A549 (cell line): ENCODE data around the gene MCM8. TPM values are rescaled to one million over a fixed set of nuclear protein-coding genes. Genes with fewer than 3 reads are reported as not detected.

ENCODE experiments used
- ATAC-seq, 2 experiments: fragments of 200-7000 bp in 1 of 2; fragments of >200 bp in 1 of 2; cut with Nextera tagmentation in 1 of 2; cut with Tn5 transposase in 1 of 2; 3 replicates each; pipeline versions ENCODE4 v1.8.0 to v1.9.1; 2018 to 2020; ENCODE audit warnings: mild to moderate bottlenecking in 1 of 2, moderate library complexity in 1 of 2
- CTCF ChIA-PET: fragments of 300-600 bp; sonication (Branson Sonifier 250); formaldehyde crosslinking; extraction: SDS; loops from one replicate; lab custom pipeline; 2021; ENCODE audit warnings: antibody characterized with exemption, inconsistent platforms; lab: Yijun Ruan, JAX
- POLR2A ChIA-PET: fragments of 350-600 bp; formaldehyde crosslinking; extraction: SDS; loops from one replicate; lab custom pipeline; 2021; ENCODE audit warnings: antibody characterized with exemption, inconsistent platforms; lab: Yijun Ruan, JAX
- DNase-seq, 2 experiments: peaks; one replicate each; pipeline versions ENCODE4 v3.0.0 to v3.0.0-alpha.2; 2011 to 2016; ENCODE audit warnings: low read depth in 1 of 2, low spot score in 1 of 2
- FAIRE-seq: peaks from 2 replicates; lab custom pipeline; 2011; peaks lifted over from hg19 to GRCh38; lab: Jason Lieb, UNC
- H3K27ac ChIP-seq, 2 experiments: fragments of >200 bp; sonication (Bioruptor Twin); formaldehyde crosslinking; 3 replicates each; pipeline ENCODE4 v1.5.1; 2016 to 2017
- H3K4me1 ChIP-seq: fragments of >200 bp; sonication (Bioruptor Twin); formaldehyde crosslinking; 3 replicates; pipeline ENCODE4 v1.6.1; 2016
- H3K4me2 ChIP-seq: fragments of >200 bp; sonication (Bioruptor Twin); formaldehyde crosslinking; 3 replicates; pipeline ENCODE4 v1.6.1; 2016
- H3K4me3 ChIP-seq: fragments of >200 bp; sonication (Bioruptor Twin); formaldehyde crosslinking; 3 replicates; pipeline ENCODE4 v1.5.1; 2016
- H3K9me3 ChIP-seq: fragments of >200 bp; sonication (Bioruptor Twin); formaldehyde crosslinking; 3 replicates; pipeline ENCODE4 v1.6.1; 2016
- FOSB ChIP-seq: fragments of 250-450 bp; sonication (Bioruptor Pico); IDR thresholded peaks from 2 replicates; pipeline ENCODE4 v1.5.0; 2020; ENCODE audit warnings: mild to moderate bottlenecking, moderate library complexity
- FOSL2 ChIP-seq, 2 experiments: fragments of 450-650 bp in 1 of 2; fragments of >200 bp in 1 of 2; sonication (Bioruptor Twin) in 1 of 2; formaldehyde crosslinking; IDR thresholded peaks; 2 replicates each; pipeline versions ENCODE4 v1.5.0 to v1.6.1; 2016 to 2020; ENCODE audit warnings: mild to moderate bottlenecking in 1 of 2, moderate library complexity in 1 of 2
- HDAC2 ChIP-seq: fragments of 200-600 bp; sonication (generic); IDR thresholded peaks from 2 replicates; pipeline ENCODE4 v1.6.1; 2016
- HEYL ChIP-seq: fragments of 250-450 bp; sonication (Bioruptor Pico); IDR thresholded peaks from 2 replicates; pipeline ENCODE4 v1.8.0; 2021; ENCODE audit warnings: mild to moderate bottlenecking, moderate library complexity
- HOXB5 ChIP-seq: fragments of 250-450 bp; sonication (Bioruptor Pico); IDR thresholded peaks from 2 replicates; pipeline ENCODE4 v1.5.0; 2020; ENCODE audit warnings: mild to moderate bottlenecking, moderate library complexity
- JUN ChIP-seq, 2 experiments: fragments of >200 bp; sonication (Bioruptor Twin); formaldehyde crosslinking; IDR thresholded peaks; 2 replicates in 1 of 2; 3 replicates in 1 of 2; pipeline ENCODE4 v1.6.1; 2016 to 2017
- KDM1A ChIP-seq: fragments of 200-600 bp; sonication (generic); IDR thresholded peaks from 2 replicates; pipeline ENCODE4 v1.6.1; 2016; ENCODE audit warnings: low read depth, mild to moderate bottlenecking
- KDM5A ChIP-seq: fragments of 200-600 bp; sonication (generic); IDR thresholded peaks from 2 replicates; pipeline ENCODE4 v1.6.1; 2016; ENCODE audit warnings: antibody characterized with exemption, mild to moderate bottlenecking
- MYC ChIP-seq: IDR thresholded peaks from 2 replicates; pipeline ENCODE4 v1.6.1; 2012; ENCODE audit warnings: mild to moderate bottlenecking, inconsistent platforms, low read length, improper control_type of control experiment, borderline replicate concordance
- POLR2A ChIP-seq: IDR thresholded peaks from 2 replicates; pipeline ENCODE4 v1.6.1; 2012; ENCODE audit warnings: mild to moderate bottlenecking, low read length
- RAD21 ChIP-seq, 2 experiments: fragments of >200 bp in 1 of 2; sonication (Bioruptor Twin) in 1 of 2; formaldehyde crosslinking in 1 of 2; IDR thresholded peaks in 1 of 2; conservative IDR thresholded peaks in 1 of 2; 2 replicates in 1 of 2; 3 replicates in 1 of 2; pipeline ENCODE4 v1.6.1; 2012 to 2018; ENCODE audit warnings: inconsistent platforms in 1 of 2
- RNF2 ChIP-seq: fragments of 200-600 bp; sonication (generic); IDR thresholded peaks from 2 replicates; pipeline ENCODE4 v1.6.1; 2016; ENCODE audit warnings: low read depth, mild to moderate bottlenecking, antibody characterized with exemption, moderate library complexity, borderline replicate concordance
- SMC3 ChIP-seq: fragments of >200 bp; sonication (Bioruptor Twin); formaldehyde crosslinking; IDR thresholded peaks from 3 replicates; pipeline ENCODE4 v1.6.1; 2018; ENCODE audit warnings: inconsistent platforms
- ZNF302 ChIP-seq: fragments of 250-450 bp; sonication (Bioruptor Pico); IDR thresholded peaks from 2 replicates; pipeline ENCODE4 v1.9.0; 2021; ENCODE audit warnings: inconsistent platforms, mild to moderate bottlenecking, moderate library complexity
- WGBS: methylation state at CpG from one replicate; pipeline ENCODE4 v1.1.6; 2017; ENCODE audit errors: missing lambda C conversion rate; 5-methylcytosine and 5-hydroxymethylcytosine counted together
- polyA plus RNA-seq, 4 experiments: library from polyadenylated mRNA; depleted of rRNA in 3 of 4; stranded (reverse); fragments of >200 nt; fragmentation: RNase III in 1 of 4; extraction: RNeasy Plus Mini Kit Qiagen cat#74134 plus additional on column Dnase treatment in 1 of 4; gene quantifications; 2 replicates in 3 of 4; 3 replicates in 1 of 4; pipeline ENCODE4 v1.2.3, GENCODE V29; 2011 to 2017
- TF ChIP-seq, protein P1 (sequence below): fragments of 250-450 bp; sonication (Bioruptor Pico); IDR thresholded peaks from 2 replicates; pipeline ENCODE4 v1.5.0; 2020; ENCODE audit warnings: low read depth, mild to moderate bottlenecking, moderate library complexity
- TF ChIP-seq, protein P2 (sequence below): IDR thresholded peaks from 2 replicates; pipeline ENCODE4 v1.6.1; 2012; ENCODE audit warnings: low read depth, borderline replicate concordance
- TF ChIP-seq, protein P3 (sequence below): fragments of 250-450 bp; sonication (Bioruptor Pico); IDR thresholded peaks from 2 replicates; pipeline ENCODE4 v1.5.0; 2021; ENCODE audit warnings: mild to moderate bottlenecking, moderate library complexity, borderline replicate concordance
- TF ChIP-seq, protein P4 (sequence below): fragments of 150-350 bp; IDR thresholded peaks from 2 replicates; pipeline ENCODE4 v1.6.1; 2014; ENCODE audit warnings: low read depth, mild to moderate bottlenecking, low read length
- TF ChIP-seq, protein P5 (sequence below): IDR thresholded peaks from 2 replicates; pipeline ENCODE4 v1.6.1; 2012

MCM8 gene
- polyA plus RNA-seq, 2 of the 4 experiments (the other 2 are of a cell fraction), result 33.9 to 36.1 TPM

DNA sequence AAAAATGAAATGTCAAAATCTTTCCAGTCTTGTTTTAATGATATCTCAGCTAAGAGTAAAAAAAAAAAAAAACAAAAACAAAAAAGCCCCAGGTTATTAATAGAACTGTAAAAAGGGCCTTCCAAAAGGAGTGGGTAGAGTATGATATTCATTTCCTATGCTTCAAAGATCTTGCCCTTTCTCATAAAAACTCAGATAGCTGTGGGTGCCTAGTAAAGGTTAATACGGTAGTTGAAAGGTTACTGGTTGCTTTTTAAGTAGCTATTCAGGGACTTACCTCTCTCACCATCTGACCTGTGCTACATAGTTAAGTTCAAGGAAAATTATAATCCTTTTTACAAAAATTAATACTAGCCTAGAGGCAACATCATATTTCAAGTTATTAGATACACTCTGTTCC lies 15.1 kb upstream of the MCM8 start:
- H3K4me1 ChIP-seq, result no peaks in the 10 kb centered on the region
- FAIRE-seq (no peak), ATAC-seq (no peak), DNase-seq (no peak)
- no peak overlapping the region for H3K4me2 ChIP-seq
- TF ChIP-seq, protein P1, sequence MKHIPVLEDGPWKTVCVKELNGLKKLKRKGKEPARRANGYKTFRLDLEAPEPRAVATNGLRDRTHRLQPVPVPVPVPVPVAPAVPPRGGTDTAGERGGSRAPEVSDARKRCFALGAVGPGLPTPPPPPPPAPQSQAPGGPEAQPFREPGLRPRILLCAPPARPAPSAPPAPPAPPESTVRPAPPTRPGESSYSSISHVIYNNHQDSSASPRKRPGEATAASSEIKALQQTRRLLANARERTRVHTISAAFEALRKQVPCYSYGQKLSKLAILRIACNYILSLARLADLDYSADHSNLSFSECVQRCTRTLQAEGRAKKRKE, result no peak
- no peak for TF ChIP-seq SMC3
- TF ChIP-seq, protein P2, sequence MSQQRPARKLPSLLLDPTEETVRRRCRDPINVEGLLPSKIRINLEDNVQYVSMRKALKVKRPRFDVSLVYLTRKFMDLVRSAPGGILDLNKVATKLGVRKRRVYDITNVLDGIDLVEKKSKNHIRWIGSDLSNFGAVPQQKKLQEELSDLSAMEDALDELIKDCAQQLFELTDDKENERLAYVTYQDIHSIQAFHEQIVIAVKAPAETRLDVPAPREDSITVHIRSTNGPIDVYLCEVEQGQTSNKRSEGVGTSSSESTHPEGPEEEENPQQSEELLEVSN, result no peak
- TF ChIP-seq, protein P3, sequence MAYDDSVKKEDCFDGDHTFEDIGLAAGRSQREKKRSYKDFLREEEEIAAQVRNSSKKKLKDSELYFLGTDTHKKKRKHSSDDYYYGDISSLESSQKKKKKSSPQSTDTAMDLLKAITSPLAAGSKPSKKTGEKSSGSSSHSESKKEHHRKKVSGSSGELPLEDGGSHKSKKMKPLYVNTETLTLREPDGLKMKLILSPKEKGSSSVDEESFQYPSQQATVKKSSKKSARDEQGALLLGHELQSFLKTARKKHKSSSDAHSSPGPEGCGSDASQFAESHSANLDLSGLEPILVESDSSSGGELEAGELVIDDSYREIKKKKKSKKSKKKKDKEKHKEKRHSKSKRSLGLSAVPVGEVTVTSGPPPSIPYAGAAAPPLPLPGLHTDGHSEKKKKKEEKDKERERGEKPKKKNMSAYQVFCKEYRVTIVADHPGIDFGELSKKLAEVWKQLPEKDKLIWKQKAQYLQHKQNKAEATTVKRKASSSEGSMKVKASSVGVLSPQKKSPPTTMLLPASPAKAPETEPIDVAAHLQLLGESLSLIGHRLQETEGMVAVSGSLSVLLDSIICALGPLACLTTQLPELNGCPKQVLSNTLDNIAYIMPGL, result no peak
- no peak for TF ChIP-seq ZNF302
- TF ChIP-seq, protein P4, sequence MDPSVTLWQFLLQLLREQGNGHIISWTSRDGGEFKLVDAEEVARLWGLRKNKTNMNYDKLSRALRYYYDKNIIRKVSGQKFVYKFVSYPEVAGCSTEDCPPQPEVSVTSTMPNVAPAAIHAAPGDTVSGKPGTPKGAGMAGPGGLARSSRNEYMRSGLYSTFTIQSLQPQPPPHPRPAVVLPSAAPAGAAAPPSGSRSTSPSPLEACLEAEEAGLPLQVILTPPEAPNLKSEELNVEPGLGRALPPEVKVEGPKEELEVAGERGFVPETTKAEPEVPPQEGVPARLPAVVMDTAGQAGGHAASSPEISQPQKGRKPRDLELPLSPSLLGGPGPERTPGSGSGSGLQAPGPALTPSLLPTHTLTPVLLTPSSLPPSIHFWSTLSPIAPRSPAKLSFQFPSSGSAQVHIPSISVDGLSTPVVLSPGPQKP, result no peak
- POLR2A ChIA-PET, result no interaction called here
- WGBS, result 92% methylated on average over 1 of the region's 1 CpG
- CTCF ChIA-PET, result interaction anchor here (0.5 to 13.9 kb wide), 13 partner anchors 11 to 412 kb away, joined by 3 to 142 read pairs (median 8); no protein-coding TSS in a partner anchor
- H3K9me3 ChIP-seq, result no peaks in the 10 kb centered on the region
- H3K4me3 ChIP-seq, result no peak overlapping the region
- H3K27ac ChIP-seq, result no peak overlapping the region

DNA sequence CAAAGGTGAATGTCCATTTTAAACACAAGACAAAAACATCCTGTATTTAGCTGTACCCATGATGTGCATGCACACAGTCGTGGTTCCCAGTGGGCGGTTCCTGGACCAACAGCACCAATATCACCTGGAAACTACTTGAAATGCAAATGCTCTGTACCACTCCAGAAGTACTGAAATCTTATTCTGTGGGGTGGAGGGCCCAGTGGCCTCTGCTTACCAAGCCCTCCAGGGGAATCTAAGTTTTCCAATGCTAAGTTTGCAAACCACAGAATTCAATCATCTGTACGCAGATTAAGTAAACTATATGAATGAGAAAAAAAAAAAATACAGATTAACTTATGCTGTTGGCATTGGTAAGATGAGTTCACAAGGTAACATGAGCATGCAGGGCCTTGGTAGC lies 14.2 kb upstream of the MCM8 start:
- no peak overlapping the region for H3K27ac ChIP-seq
- no peaks in the 10 kb centered on the region for H3K4me1 ChIP-seq
- TF ChIP-seq JUN (IDR thresholded peaks at IDR 0.05) (no peak), HOXB5 (CRISPR knock-in tag) (no peak), HDAC2 (no peak), FOSB (no peak), RNF2 (no peak), RAD21 (conservative IDR thresholded peaks at IDR 0.05 in 1 of 2, IDR thresholded peaks at IDR 0.05 in 1 of 2) (no peak), MYC (no peak), FOSL2 (IDR thresholded peaks at IDR 0.05) (no peak), FOSL2 (CRISPR knock-in tag; IDR thresholded peaks at IDR 0.05) (no peak), KDM1A (no peak), KDM5A (no peak), HEYL (CRISPR knock-in tag) (no peak), POLR2A (no peak)
- TF ChIP-seq, protein P4, result no peak
- TF ChIP-seq, protein P5, sequence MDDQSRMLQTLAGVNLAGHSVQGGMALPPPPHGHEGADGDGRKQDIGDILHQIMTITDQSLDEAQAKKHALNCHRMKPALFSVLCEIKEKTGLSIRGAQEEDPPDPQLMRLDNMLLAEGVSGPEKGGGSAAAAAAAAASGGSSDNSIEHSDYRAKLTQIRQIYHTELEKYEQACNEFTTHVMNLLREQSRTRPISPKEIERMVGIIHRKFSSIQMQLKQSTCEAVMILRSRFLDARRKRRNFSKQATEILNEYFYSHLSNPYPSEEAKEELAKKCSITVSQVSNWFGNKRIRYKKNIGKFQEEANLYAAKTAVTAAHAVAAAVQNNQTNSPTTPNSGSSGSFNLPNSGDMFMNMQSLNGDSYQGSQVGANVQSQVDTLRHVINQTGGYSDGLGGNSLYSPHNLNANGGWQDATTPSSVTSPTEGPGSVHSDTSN, result no peak
- TF ChIP-seq, protein P1, result no peak
- no peak for ATAC-seq
- no peak for DNase-seq
- ChIA-PET CTCF (interaction anchor here (1.0 to 13.9 kb wide), 7 partner anchors 22 to 406 kb away, joined by 4 to 142 read pairs (median 16); no protein-coding TSS in a partner anchor), POLR2A (interaction anchor here (0.6 kb wide), 1 partner anchor 14 kb away, joined by 3 read pairs; the partner anchor contains the start of genes MCM8 and TRMT6)
- 84% methylated on average over 3 of the region's 3 CpGs for WGBS
- FAIRE-seq, result no peak
- H3K4me2 ChIP-seq, result no peak overlapping the region
- H3K9me3 ChIP-seq, result no peaks in the 10 kb centered on the region
- H3K4me3 ChIP-seq, result no peak overlapping the region
